Panc1 (cell line): ENCODE data around the gene BCAS3. TPM values are rescaled to one million over a fixed set of nuclear protein-coding genes. Genes with fewer than 3 reads are reported as not detected.
"Not testable (repeated sequence)": the region's sequence is repeated elsewhere in the genome, so short reads cannot be mapped to it uniquely, and the experiment has no call there.

Experiments
- ATAC-seq: fragments of 200-7000 bp; cut with Tn5 transposase; 2 replicates; pipeline ENCODE4 v1.9.1; 2020; ENCODE audit warnings: mild to moderate bottlenecking, moderate library complexity
- BruUV-seq: library from RNA; stranded (reverse); fragments of 400-500 nt; replicated peaks from 2 replicates; lab custom pipeline; 2021; lab: Mats Ljungman, UMichigan
- CTCF ChIA-PET: fragments of 300-600 bp; sonication (Branson Sonifier 250); formaldehyde crosslinking; loops from one replicate; lab custom pipeline; 2022; ENCODE audit warnings: antibody characterized with exemption; lab: Charles Lee
- POLR2A ChIA-PET: fragments of 300-600 bp; sonication (Branson Sonifier 250); formaldehyde crosslinking; loops from one replicate; lab custom pipeline; 2022; ENCODE audit warnings: antibody characterized with exemption; lab: Charles Lee
- DNase-seq: peaks from one replicate; pipeline ENCODE4 v3.0.0-alpha.2; 2010; ENCODE audit warnings: low read depth, low spot score
- H3K27ac ChIP-seq: 2 replicates; pipeline ENCODE4 v1.5.1; 2011; ENCODE audit warnings: mild to moderate bottlenecking, low read length, inconsistent platforms
- H3K27me3 ChIP-seq: fragments of 200-500 bp; sonication (Bioruptor generic); 2 replicates; pipeline ENCODE4 v1.6.0; 2014; ENCODE audit warnings: low read length, inconsistent platforms; ENCODE audit not compliant: control insufficient read depth, insufficient read depth
- H3K36me3 ChIP-seq: fragments of 200-500 bp; sonication (Bioruptor generic); 2 replicates; pipeline ENCODE4 v1.5.1; 2014; ENCODE audit warnings: inconsistent platforms, mild to moderate bottlenecking, low read length, moderate library complexity; ENCODE audit not compliant: control insufficient read depth, insufficient read depth
- H3K4me1 ChIP-seq: 2 replicates; pipeline ENCODE4 v1.5.1; 2011; ENCODE audit warnings: inconsistent platforms, mild to moderate bottlenecking, low read length, moderate library complexity; ENCODE audit not compliant: control insufficient read depth, insufficient read depth
- H3K4me3 ChIP-seq, 2 experiments: 2 replicates each; pipeline ENCODE4 v1.5.1; 2011 to 2012; ENCODE audit warnings: low read depth in 2 of 2, low read length in 2 of 2, mild to moderate bottlenecking in 2 of 2, inconsistent platforms in 1 of 2, moderate library complexity in 1 of 2
- H3K9me3 ChIP-seq: fragments of 200-500 bp; sonication (Bioruptor generic); 2 replicates; pipeline ENCODE4 v1.5.1; 2014; ENCODE audit warnings: low read depth, mild to moderate bottlenecking, inconsistent platforms, low read length, moderate library complexity; ENCODE audit not compliant: control insufficient read depth, insufficient read depth
- POLR2AphosphoS5 ChIP-seq: IDR thresholded peaks from 2 replicates; pipeline ENCODE4 v1.6.1; 2012; ENCODE audit warnings: mild to moderate bottlenecking, low read depth, low read length, moderate library complexity
- REST ChIP-seq, 2 experiments: IDR thresholded peaks; 2 replicates each; pipeline ENCODE4 v1.6.1; 2011 to 2012; ENCODE audit warnings: low read depth in 2 of 2, control low read depth in 1 of 2, low read length in 1 of 2, mild to moderate bottlenecking in 1 of 2, moderate library complexity in 1 of 2; ENCODE audit not compliant: insufficient read depth in 1 of 2
- SIN3A ChIP-seq: IDR thresholded peaks from 2 replicates; pipeline ENCODE4 v1.6.1; 2012; ENCODE audit warnings: low read depth, mild to moderate bottlenecking, low read length, moderate library complexity, borderline replicate concordance; ENCODE audit not compliant: insufficient read depth
- TCF7L2 ChIP-seq: IDR thresholded peaks from 2 replicates; pipeline ENCODE4 v1.6.1; 2011; ENCODE audit warnings: mild to moderate bottlenecking, low read depth, low read length, inconsistent platforms
- in situ Hi-C: cut with HindIII; loops from 2 replicates; pipeline ENCODE4 v1.10.0; 2016; ENCODE audit warnings: low sequenced_read_pairs, low pct_unique_long_range_greater_than_20kb
- intact Hi-C: fragments of 100-400 bp; cut with micrococcal nuclease; formaldehyde crosslinking; loops from one replicate; pipeline ENCODE4 v1.10.0; 2022; ENCODE audit not compliant: unreplicated experiment
- total RNA-seq: library from RNA; stranded (reverse); gene quantifications from one replicate; pipeline ENCODE4 v1.2.1, GENCODE V29; 2021; ENCODE audit not compliant: unreplicated experiment
- TF ChIP-seq, protein P1 (sequence below): fragments of 450-650 bp; IDR thresholded peaks from 2 replicates; pipeline ENCODE4 v1.5.1; 2017; ENCODE audit warnings: mild to moderate bottlenecking

The BCAS3 gene
- total RNA-seq, 1 experiment from 2014 or later, result 9.3 TPM

DNA sequence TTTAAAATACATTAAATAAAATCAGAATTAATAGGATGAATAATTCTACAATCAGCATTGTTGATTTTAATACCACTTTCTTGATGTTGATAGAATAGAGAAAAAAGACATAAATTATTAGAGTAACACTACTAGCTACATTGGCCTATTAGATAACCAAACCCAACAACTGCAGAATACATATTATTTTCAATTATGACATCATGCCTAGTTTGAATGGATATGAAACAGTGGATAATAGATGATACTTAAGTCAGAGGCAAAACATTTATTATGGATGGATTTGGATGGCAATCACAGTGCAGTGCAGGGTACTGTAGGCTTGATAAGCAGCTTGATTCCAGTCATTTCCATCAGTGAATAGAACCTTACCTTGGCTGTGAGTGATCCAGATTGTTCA lies 293.1 kb downstream of the BCAS3 start:
- ChIA-PET CTCF (no interaction called here), POLR2A (no interaction called here)
- TF ChIP-seq TCF7L2 (no peak), SIN3A (no peak), REST (IDR thresholded peaks at IDR 0.05; ENCODE audit: insufficient read depth in 1 of 2, low read depth in 2 of 2, low read length in 1 of 2) (no peak), POLR2AphosphoS5 (no peak)
- TF ChIP-seq, protein P1, sequence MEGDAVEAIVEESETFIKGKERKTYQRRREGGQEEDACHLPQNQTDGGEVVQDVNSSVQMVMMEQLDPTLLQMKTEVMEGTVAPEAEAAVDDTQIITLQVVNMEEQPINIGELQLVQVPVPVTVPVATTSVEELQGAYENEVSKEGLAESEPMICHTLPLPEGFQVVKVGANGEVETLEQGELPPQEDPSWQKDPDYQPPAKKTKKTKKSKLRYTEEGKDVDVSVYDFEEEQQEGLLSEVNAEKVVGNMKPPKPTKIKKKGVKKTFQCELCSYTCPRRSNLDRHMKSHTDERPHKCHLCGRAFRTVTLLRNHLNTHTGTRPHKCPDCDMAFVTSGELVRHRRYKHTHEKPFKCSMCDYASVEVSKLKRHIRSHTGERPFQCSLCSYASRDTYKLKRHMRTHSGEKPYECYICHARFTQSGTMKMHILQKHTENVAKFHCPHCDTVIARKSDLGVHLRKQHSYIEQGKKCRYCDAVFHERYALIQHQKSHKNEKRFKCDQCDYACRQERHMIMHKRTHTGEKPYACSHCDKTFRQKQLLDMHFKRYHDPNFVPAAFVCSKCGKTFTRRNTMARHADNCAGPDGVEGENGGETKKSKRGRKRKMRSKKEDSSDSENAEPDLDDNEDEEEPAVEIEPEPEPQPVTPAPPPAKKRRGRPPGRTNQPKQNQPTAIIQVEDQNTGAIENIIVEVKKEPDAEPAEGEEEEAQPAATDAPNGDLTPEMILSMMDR, result no peak

DNA sequence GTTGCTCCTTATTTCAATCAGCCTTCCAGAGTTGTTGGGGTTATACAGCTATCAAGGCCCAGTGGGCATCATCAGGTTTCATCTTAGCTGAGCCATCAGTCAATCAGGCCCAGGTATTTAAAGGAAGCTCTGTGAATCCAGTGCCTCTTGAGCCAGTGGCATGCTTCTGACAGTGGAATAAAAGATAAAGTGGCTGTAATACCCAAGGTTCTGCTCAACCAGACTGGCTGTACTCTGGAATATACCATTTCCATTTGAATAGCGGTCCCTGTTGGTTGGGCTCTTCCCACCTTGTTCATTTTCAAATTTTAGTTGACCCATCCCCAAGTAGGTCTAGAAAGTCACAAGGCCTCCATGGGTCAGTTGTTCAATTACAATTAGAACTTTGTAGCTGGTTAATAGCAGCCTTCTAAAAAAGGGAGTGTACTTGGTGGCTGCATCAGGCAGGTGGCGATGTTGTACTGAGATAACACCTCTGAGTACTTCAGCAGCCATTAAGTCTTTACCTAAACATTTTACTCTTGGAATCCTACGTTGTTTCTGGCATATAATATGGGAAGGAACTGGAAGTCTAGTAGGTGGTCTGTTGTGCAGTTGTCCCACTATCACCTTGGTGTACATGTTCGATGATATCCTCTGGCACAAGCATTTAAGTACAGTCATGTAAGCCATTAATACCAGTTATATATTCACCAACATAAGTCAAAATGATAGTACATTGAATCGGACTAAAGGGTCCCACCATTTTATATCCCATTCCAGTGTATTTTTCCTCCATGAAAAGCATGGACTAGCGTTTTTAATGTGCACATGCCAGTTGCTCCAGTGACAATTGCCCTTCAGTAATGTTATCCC lies 294.1 kb downstream of the BCAS3 start:
- H3K27ac ChIP-seq, result no peak overlapping the region
- intact Hi-C loops (loop anchor here (5.0 kb wide), 1 partner anchor 436 kb away; no protein-coding TSS in a partner anchor), in situ Hi-C loops (no loop called here)
- ATAC-seq (peak; percentile 80), DNase-seq (peak; percentile 18)
- H3K4me1 ChIP-seq, result no peaks in the 10 kb centered on the region
- H3K9me3 ChIP-seq, result no peaks in the 10 kb centered on the region
- TF ChIP-seq SIN3A (no peak), REST (IDR thresholded peaks at IDR 0.05; ENCODE audit: insufficient read depth in 1 of 2, low read depth in 2 of 2, low read length in 1 of 2) (no peak), POLR2AphosphoS5 (no peak), TCF7L2 (no peak)
- TF ChIP-seq, protein P1, result peak; percentile 73
- CTCF ChIA-PET, result interaction anchor here (0.5 to 1.1 kb wide), 6 partner anchors 251 to 511 kb away, joined by 3 to 9 read pairs (median 5); no protein-coding TSS in a partner anchor
- BruUV-seq, result no TSS peak
- no peak overlapping the region for H3K4me3 ChIP-seq
- POLR2A ChIA-PET, result no interaction called here
- H3K36me3 ChIP-seq, result no peaks in the 10 kb centered on the region
- H3K27me3 ChIP-seq, result no peaks in the 10 kb centered on the region

More for the DNA sequence above, 293.1 kb downstream of the BCAS3 start:
- no TSS peak for BruUV-seq
- H3K9me3 ChIP-seq, result no peaks in the 10 kb centered on the region
- in situ Hi-C loops, result no loop called here
- no peaks in the 10 kb centered on the region for H3K4me1 ChIP-seq
- H3K27ac ChIP-seq, result no peak overlapping the region
- ATAC-seq (no peak), DNase-seq (no peak)
- intact Hi-C loops, result loop anchor here (5.0 kb wide), 1 partner anchor 437 kb away; no protein-coding TSS in a partner anchor
- H3K27me3 ChIP-seq, result no peaks in the 10 kb centered on the region
- no peaks in the 10 kb centered on the region for H3K36me3 ChIP-seq
- no peak overlapping the region for H3K4me3 ChIP-seq

DNA sequence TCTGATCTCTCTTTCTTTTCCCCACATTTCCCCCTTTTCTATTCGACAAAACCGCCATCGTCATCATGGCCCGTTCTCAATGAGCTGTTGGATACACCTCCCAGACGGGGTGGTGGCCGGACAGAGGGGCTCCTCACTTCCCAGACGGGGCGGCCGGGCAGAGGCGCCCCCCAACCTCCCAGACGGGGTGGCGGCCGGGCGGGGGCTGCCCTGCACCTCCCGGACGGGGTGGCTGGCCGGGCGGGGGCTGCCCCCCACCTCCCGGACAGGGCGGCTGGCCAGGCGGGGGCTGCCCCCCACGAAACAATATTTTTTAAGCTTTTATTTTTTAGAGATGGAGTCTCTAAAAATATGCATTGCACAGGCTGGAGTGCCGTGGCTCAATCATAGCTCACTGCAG lies 299.2 kb downstream of the BCAS3 start:
- H3K4me1 ChIP-seq, H3K27me3 ChIP-seq, H3K9me3 ChIP-seq, intact Hi-C loops, POLR2A ChIA-PET, H3K36me3 ChIP-seq, ATAC-seq, DNase-seq, BruUV-seq, in situ Hi-C loops, H3K27ac ChIP-seq, H3K4me3 ChIP-seq, CTCF ChIA-PET: not testable (repeated sequence)
